Superior temporal gyrus (tissue), 1 donor: ENCODE measurements around the gene INTS12.
"Not testable (repeated sequence)": the region's sequence is repeated elsewhere in the genome, so short reads cannot be mapped to it uniquely, and the experiment has no call there.

ENCODE experiments used
- DNase-seq: peaks from one replicate; pipeline ENCODE4 v3.0.0-alpha.2; 2016; ENCODE audit errors: extremely low spot score

The INTS12 gene, protein sequence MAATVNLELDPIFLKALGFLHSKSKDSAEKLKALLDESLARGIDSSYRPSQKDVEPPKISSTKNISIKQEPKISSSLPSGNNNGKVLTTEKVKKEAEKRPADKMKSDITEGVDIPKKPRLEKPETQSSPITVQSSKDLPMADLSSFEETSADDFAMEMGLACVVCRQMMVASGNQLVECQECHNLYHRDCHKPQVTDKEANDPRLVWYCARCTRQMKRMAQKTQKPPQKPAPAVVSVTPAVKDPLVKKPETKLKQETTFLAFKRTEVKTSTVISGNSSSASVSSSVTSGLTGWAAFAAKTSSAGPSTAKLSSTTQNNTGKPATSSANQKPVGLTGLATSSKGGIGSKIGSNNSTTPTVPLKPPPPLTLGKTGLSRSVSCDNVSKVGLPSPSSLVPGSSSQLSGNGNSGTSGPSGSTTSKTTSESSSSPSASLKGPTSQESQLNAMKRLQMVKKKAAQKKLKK

DNA sequence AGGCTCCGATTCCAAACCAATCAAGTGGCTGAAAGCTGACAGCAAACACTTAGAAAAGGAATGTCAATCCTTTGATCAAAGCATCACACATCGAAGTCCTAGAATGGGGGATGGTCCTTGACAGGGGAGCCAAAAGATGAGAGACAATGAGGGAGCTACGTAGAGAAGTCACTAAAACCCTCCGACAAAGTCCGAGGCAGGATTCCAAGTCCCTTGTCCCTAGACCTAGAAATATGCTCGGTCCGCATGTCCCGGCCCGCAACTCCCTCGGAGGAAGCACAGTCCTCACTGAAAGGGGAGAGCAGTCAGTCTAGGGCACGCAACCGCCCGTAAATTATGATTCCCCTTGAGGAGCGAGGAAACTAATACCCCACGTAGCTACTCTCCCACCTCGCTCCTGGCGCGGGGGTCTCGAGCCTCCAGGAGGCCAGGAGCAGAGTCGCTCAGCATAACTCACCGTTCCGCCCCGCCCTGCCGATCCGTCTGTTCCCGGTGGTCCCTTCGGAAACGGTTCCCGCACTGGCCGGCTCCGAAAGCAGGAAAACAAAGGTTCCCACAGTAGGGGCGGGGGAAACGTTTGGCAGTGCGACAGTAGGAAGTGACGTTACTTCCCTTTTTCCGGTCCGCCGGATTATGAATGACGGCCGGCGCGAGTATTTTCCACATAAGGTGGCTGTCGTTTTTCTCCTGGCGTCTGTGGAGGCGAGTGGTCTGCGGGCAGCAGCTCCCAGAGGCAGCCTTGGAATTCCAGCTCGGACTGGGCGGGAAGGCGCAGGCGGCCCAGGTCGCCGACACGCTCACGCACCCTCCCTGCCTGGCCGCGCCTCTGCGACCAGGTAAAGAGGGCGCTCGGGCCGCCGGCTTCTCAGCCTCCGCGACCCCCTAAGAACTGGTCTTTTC, at the start of gene INTS12, which contains the start of gene GSTCD:
Gene INTS12 (minus strand): TSS at position 509 of the 900 bp plus-strand sequence. CDS start 8,684 bp downstream, outside the sequence.
Gene GSTCD (plus strand): TSS at position 604 of the 900 bp plus-strand sequence. CDS start 8,830 bp downstream, outside the sequence.
- DNase-seq = peak; percentile 97

DNA sequence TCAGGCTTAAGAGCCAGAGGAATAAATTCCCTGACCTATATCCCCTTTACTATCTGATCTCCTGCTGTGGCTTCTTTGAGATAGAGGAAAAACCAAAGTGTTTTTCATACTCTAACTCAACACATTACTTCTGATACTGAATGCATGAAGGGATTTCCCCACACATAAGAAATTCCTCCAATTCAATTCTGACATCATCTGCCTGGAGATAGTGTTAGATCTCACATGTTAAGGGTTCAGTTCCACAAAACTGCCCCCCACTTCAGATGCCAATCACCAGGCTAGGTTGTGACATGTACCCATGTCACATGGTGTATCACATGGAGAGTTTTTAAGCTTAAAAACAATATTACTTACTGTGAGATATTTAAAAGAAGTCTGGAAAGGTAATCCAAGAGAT, 46.9 kb upstream of the INTS12 start:
- DNase-seq = no peak

DNA sequence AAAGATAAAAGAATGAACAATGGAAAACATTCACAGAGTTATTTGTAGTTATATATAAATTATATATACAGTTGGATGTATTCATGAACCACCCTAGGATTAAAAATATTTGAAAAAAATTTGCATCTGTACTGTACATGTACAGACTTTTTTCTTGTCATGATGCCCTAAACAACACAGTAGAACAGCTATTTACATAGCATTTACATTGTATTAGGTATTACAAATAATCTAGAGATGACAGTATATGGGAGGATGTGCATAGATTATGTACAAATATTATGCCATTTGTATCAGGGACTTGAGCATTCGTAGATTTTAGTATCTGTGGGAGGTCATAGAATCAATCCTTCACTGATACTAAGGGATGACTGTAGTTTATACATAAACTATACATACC, 44.9 kb upstream of the INTS12 start:
- no peak for DNase-seq

DNA sequence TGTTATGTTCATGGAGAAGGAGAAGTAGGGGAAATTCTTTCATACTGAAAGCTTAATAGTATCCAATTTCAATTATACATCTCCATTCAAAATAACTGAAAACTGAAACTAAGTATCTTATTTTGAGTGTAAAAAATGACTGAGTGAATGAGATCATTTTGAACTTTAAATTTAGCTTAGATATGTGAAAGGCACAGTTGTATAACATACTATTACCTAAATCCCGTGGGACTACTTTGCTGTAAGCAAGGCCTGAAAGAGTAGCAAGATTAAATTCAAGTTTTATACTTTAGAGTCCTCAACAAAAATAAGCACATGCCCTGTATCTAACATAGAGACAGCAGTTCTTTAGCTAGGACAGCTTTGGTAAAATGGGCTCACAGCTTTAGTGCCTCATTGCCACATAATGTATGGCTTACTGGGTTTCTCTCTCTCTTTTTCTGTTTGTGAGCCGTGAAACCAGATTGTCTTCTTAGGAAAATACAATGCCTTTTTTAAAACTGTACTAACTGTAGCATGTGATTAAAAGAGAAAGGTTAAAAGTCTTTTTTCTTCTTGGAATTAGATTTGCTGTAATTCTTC, 43.3 kb upstream of the INTS12 start:
- DNase-seq = peak; percentile 22

DNA sequence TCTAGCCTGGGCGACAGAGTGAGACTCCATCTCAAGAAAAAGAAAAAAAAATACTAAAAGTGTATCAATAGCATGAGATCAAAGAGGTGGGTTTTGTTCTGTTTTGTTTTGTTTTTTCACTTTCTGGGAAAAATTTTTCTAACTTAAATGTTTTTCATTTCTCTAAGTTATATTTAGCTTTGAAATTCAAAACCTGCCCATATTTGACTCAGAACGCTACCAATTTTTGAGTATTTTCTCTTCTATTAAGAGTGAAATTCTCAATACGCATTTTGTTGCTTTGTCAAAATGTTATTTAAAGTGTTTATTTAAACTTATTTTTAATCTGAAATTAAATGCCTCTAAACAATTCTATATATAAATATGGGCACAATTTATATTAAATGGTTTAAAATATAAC, 39.7 kb upstream of the INTS12 start:
- no peak for DNase-seq

DNA sequence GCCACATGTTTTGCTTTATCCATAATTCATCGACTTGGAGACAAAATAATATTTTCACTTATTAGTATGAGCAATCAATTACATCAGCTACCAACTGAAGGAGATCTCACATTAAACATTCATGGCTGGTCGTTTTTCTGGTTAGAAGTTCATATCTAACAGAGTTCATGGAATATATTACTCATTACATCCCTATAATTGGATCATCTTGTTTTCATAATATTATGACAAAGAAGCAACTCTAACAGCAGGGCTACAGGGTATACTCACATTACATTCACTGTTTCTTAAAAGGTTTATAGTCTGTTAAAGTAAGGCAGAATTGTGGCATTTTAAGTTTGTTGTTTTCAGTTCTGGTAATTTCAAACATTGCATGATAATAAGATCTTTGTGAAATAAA, 33.1 kb upstream of the INTS12 start:
- DNase-seq = no peak

DNA sequence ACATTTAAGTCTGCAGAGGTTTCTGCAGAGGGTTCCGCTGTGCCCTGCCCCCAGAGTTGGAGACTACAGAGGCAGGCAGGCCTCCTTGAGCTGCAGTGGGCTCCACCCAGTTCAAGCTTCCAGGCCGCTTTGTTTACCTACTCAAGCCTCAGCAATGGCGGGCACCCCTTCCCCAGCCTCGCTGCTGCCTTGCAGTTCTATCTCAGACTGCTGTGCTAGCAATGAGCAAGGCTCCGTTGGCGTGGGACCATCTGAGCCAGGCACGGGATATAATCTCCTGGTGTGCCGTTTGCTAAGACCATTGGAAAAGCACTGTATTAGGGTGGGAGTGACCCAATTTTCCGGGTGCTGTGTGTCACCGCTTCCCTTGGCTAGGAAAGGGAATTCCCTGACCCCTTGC, 26.7 kb upstream of the INTS12 start:
- not testable (repeated sequence) for DNase-seq

DNA sequence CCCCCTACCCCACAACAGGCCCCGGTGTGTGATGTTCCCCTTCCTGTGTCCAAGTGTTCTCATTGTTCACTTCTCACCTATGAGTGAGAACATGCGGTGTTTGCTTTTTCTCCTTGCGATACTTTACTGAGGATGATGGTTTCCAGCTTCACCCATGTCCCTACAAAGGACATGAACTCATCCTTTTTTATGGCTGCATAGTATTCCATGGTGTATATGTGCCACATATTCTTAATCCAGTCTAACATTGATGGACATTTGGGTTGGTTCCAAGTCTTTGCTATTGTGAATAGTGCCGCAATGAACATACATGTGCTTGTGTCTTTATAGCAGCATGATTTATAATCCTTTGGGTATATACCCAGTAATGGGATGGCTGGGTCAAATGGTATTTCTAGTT, 21.4 kb upstream of the INTS12 start:
- not testable (repeated sequence) for DNase-seq

DNA sequence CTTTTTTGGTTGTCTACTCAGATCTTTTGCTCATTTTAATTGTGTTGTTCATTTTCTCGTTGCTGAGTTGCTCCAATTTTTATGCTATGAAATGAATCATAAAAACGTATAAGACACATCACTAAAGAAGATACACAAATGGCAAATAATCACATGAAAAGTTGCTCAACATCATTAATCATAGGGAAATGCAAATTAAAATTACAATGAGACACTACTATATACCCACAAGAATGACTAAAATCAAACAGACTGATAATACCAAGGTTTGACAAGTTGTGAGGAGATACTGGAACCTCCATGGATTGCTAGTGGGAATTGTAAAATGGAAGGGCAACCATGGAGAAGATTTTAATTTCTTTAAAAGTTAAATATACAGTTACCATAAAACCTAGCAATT, 17.1 kb upstream of the INTS12 start:
- DNase-seq = no peak

DNA sequence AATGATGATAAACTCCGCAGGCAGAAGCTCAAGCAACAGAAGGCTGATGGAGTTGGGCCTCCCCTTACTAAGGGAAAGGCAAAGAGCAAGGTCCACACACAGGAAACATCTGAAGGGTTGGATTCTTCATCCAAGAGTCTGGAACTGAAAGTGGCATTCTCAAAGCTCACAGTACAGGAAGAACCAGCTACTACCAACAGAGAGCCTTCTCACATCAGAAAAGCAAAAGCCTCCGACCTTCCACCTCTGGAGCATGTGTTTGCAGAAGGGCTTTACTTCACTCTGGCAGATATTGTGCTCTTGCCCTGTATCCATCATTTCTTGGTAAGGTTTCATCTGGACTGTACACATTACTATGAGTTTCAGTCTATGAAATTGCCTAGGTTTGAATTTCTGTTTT, 10.7 kb upstream of the INTS12 start:
- DNase-seq = no peak

DNA sequence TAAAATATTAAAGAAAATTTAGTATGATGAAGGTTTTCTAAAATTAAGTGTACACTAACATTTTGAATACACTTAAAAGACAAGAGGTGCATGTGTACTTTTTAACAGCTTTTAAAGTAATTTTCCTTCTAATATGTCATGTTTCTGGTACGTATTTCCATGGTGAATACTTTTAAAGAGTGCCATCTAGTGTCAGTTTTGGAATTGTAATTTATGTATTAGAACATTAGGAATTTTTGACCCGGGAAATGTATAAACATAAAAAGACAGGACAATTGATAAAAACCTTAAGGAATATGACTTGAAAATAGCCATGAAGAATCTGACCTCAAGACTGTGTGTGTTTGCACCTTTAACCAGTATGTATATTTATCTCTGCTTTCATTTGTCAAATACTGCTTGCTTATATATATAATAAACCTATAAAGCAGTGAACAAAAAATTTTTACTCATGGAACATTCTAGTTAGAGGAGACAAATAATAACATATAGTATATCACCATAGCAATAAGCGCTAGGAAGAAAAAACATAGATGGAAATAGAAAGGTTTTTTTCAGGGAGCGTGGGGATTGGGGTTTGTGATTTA, 7.3 kb upstream of the INTS12 start:
- DNase-seq = peak; percentile 81

DNA sequence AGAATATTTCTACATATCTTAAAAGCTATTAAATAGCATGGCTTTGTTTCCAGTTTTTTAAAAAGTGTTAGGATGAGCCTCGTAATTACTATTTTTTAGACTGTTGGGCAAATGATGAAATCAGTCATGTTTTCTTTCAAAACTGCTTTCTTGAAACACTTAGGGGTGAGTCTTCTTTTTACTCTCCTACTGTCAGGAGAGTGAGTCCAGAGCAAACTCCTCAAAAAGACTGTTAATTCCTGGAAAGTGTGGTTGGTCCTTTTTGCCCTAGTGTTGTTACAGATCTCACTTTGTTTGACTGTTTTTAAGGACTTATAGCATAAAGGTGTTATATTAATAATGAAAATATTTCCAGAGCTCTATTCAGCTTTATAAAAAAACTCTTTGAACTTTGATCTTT, 6.4 kb upstream of the INTS12 start:
- DNase-seq = no peak

DNA sequence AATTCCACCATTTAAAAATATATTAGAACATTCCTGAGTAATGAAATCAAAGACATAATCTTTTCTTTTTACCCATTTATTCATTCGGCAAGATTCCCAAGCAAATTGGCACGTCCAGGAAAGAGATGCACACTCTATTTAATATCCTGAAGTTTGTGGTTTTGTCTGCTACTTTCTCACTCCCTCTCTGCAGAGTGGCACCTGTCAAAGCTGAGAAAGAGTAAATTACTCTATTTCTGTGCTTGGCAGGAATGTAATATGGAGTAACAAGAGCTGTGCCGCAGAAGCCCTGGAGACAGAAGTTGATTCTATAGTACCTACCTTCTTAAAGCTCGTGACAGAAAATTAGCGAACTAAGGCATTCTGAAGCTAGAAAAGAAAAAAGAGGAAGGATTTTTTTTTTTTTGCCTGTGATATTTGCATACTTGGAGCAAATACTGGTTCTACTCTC, 5.6 kb upstream of the INTS12 start:
- DNase-seq = no peak

DNA sequence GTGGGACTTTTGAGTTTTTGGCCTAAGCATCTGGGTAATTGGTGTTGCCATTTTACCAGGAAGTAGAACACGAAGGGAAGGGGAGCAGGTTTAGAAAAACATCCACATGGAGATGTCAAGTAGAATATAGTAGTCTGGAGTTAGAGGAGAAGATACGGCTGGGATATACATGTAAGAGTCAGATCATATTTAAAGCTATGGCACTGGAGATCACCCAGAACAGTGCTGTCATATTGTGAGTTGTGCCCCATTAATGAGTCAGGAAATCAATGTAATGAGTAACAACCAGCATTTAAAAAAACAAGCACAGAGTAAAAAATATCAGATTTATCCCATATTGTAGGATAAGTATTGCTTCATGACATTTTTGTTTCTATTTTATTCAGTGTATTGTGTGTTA, 4.3 kb upstream of the INTS12 start:
- DNase-seq = no peak

DNA sequence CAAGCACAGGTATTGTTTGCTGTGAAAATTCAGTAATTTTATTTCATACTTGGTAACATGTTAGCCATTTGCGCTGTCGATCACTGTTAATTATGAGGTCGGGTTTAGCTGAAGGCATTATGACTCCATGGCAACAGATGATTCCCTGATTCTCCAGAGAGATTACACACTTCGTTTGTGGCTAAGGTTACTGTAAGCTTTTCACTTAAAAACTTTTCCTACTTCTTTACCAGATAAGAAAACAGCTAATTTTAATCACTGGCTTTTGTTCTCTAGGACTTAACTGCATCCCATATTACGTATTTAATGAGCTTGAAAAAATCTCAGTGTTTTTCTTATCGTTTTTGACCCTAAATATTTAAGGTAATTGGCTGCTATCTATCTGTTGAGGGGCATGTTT, 2.2 kb upstream of the INTS12 start:
- DNase-seq = no peak

DNA sequence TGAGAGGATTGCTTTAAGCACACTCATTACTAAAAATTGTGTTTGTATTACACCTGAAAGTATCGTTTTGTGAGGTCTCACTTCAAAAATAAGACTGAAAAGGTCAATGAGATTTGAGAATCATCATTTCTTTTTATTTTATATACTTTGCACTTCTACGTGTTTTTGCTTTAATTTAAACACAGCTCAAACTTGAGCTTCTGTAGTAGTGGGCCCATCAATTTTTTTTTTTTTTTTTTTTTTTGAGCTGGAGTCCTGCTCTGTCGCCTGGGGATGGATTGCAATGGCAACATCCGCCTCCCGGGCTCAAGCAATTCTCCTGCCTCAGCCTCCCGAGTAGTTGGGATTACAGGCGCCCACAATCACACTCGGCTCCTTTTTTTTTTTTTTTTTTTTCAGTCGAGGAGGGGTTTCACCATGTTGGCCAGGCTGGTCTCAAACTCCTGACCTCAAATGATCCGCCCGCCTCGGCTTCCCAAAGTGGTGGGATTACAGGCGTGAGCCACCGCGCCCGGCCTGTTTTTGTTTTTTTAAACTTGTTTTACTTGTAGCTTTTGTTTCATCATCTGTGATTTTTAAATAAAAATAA, 1.6 kb upstream of the INTS12 start:
- no peak for DNase-seq

DNA sequence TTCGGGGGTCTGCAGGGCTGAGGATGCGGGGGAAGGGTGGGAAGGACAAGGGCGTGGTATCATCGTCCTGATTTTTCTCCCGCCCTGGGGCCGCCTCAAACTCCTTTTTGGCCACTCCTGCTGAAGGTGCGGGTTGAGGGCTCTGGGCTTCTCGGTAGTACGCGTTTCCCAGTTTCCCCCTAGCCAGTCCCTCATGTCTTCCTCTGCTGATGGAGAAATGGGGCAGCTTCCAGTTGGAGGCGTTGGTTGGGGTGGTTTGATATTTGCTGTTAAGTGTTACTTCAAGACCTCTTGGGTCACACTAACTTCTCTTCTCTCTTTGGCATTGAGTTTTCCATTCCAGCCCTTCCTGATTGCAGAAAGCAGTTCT, 577 bp upstream of the INTS12 start:
- DNase-seq = no peak

DNA sequence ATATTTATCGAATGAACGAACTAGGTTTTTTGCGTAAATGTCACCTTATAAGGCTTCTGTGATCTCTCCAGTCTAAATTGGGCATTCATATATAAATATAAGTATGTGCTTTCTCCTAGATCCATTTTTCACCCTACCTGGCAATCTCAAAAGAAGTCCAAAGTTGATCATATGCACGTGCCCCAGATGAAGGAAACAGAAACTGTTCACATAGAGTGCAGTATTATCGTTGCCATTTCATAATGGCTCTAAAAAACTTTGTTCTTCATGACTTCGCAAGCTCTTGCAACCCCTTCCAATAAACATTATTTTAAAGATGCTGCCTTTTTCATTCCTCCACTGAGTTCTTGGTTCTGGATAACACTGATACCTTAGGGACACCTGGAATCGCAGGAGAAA, 708 bp downstream of the INTS12 start:
- no peak for DNase-seq

DNA sequence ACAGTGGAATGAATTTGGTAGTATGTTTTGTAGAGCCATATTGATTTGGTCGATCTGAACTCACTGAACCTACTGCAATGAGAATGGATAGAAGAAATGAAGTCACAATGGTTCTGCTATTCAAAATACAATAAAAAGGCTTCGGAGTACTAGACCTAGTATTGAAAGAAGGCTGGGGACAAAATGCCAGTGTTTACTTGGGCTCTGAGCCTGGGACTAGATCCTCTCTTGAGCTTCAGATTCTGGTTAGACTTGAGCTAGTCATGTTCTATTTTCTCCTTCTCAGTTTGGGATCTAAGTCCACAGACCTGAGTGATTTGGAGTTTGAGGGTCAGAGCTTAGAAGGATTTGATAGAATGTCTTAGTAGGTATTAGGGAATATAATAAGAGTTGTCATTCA, 9.9 kb downstream of the INTS12 start:
- DNase-seq = no peak

DNA sequence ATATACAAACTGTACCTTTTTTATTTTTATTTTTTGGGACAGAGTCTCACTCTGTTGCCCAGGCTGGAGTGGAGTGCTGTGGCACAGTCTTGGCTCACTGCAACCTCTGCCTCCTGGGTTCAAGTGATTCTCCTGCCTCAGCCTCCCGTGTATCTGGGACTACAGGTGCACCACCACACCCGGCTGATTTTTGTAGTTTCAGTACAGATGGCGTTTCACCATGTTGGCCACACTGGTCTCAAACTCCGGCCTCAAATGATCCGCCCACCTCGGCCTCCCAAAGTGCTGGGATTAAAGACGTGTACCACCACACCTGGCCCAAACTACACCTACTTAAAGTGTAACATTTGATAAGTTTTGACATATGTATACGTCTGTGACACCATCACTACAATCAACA, 12.7 kb downstream of the INTS12 start:
- DNase-seq = not testable (repeated sequence)

DNA sequence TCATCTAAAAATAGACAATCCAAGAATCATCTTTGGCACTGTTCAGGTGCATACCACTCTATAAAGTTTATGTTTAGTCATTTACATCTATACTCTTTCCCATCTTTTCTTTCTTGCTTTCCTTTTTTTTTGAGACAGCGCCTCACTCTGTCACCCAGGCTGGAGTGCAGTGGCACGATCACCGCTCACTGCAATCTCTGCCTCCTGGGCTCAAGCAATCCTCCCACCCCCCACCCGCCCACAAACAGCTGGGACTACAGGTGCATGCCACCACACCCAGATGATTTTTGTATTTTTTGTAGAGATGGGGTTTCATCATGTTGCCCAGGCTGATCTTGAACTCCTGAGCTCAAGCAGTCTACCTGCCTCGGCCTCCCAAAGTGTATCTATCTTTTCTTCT, 13.7 kb downstream of the INTS12 start:
- DNase-seq = not testable (repeated sequence)
